OCI-LY1 (cell line): ENCODE data around the gene SRCIN1.
A peak's percentile ranks its signal among the peaks of the same experiment; 100 is the strongest.

Experiments
- CTCF ChIP-seq: fragments of 200-600 bp; sonication (generic), shearing (Covaris generic); IDR thresholded peaks from 2 replicates; pipeline ENCODE4 v1.5.1; 2017; ENCODE audit warnings: mild to moderate bottlenecking, antibody characterized with exemption, low read length, moderate library complexity, mixed read lengths
- EZH2 ChIP-seq: fragments of 200-600 bp; sonication (generic), shearing (Covaris generic); IDR thresholded peaks from 2 replicates; pipeline ENCODE4 v1.8.0; 2017; ENCODE audit warnings: borderline replicate concordance, mixed run types, mild to moderate bottlenecking, antibody characterized with exemption, low read length, moderate library complexity, mixed read lengths

GRCh38 chr17:38559051-38559879 lies 46.5 kb downstream of the SRCIN1 start:
- TF ChIP-seq CTCF (peak; percentile 27; the same call in 1 of the 2 replicates), EZH2 (no peak)
